ENCODE data around the gene SLN.

SLN gene

GRCh38 chr11:107705027-107705426, 6.8 kb downstream of the SLN start:
- Histone ChIP-seq H3K79me2 (ENCODE audit: low read length) (no peaks in the 10 kb centered on the region), H4K20me1 (ENCODE audit: insufficient read depth, low read length) (no peaks in the 10 kb centered on the region), H2AFZ (ENCODE audit: low read length) (no peak overlapping the region), H3K36me3 (replicated peaks; ENCODE audit: insufficient read depth, low read length) (no peaks in the 10 kb centered on the region), H3K4me3 (ENCODE audit: low read length) (no peak overlapping the region), H3K9ac (ENCODE audit: low read length) (no peak overlapping the region), H3K9me3 (replicated peaks; ENCODE audit: insufficient read depth, low read length) (no peaks in the 10 kb centered on the region), H3K4me1 (ENCODE audit: low read length) (no peaks in the 10 kb centered on the region), H3K4me2 (ENCODE audit: low read depth, low read length) (no peak overlapping the region), H3K27ac (ENCODE audit: low read length) (no peak overlapping the region), H3F3A (ENCODE audit: insufficient read depth, low read length) (no peaks in the 10 kb centered on the region), H3K27me3 (replicated peaks; ENCODE audit: insufficient read depth, low read length) (no peaks in the 10 kb centered on the region), H3K9me2 (replicated peaks; ENCODE audit: insufficient read depth, low read length) (no peaks in the 10 kb centered on the region)
- no peak for DNase-seq
- no peak for TF ChIP-seq CTCF (IDR thresholded peaks at IDR 0.05; ENCODE audit: low read length)
- no peak for TF ChIP-seq EZH2 (optimal IDR thresholded peaks at IDR 0.05; ENCODE audit: low read depth, low read length)
- no peak for TF ChIP-seq EZH2phosphoT487 (IDR thresholded peaks at IDR 0.05; ENCODE audit: low read length)

GRCh38 chr11:107704451-107704850, 7.4 kb downstream of the SLN start:
- H3K36me3 ChIP-seq (replicated peaks; ENCODE audit: insufficient read depth, low read length), result no peaks in the 10 kb centered on the region
- H3F3A ChIP-seq (ENCODE audit: insufficient read depth, low read length), result no peaks in the 10 kb centered on the region
- no peak overlapping the region for H3K27ac ChIP-seq (ENCODE audit: low read length)
- H3K4me3 ChIP-seq (ENCODE audit: low read length), result no peak overlapping the region
- H3K9me3 ChIP-seq (replicated peaks; ENCODE audit: insufficient read depth, low read length), result no peaks in the 10 kb centered on the region
- no peak overlapping the region for H3K9ac ChIP-seq (ENCODE audit: low read length)
- no peak for TF ChIP-seq EZH2 (optimal IDR thresholded peaks at IDR 0.05; ENCODE audit: low read depth, low read length)
- no peak for TF ChIP-seq CTCF (IDR thresholded peaks at IDR 0.05; ENCODE audit: low read length)
- TF ChIP-seq EZH2phosphoT487 (IDR thresholded peaks at IDR 0.05; ENCODE audit: low read length), result no peak
- no peak for DNase-seq
- no peaks in the 10 kb centered on the region for H3K4me1 ChIP-seq (ENCODE audit: low read length)
- H3K9me2 ChIP-seq (replicated peaks; ENCODE audit: insufficient read depth, low read length), result no peaks in the 10 kb centered on the region
- H3K27me3 ChIP-seq (replicated peaks; ENCODE audit: insufficient read depth, low read length), result no peaks in the 10 kb centered on the region
- no peaks in the 10 kb centered on the region for H4K20me1 ChIP-seq (ENCODE audit: insufficient read depth, low read length)
- no peaks in the 10 kb centered on the region for H3K79me2 ChIP-seq (ENCODE audit: low read length)
- no peak overlapping the region for H3K4me2 ChIP-seq (ENCODE audit: low read depth, low read length)
- no peak overlapping the region for H2AFZ ChIP-seq (ENCODE audit: low read length)

GRCh38 chr11:107702723-107703122, 9.1 kb downstream of the SLN start:
- no peak overlapping the region for H3K4me3 ChIP-seq (ENCODE audit: low read length)
- H2AFZ ChIP-seq (ENCODE audit: low read length), result no peak overlapping the region
- no peaks in the 10 kb centered on the region for H3F3A ChIP-seq (ENCODE audit: insufficient read depth, low read length)
- no peak overlapping the region for H3K27ac ChIP-seq (ENCODE audit: low read length)
- no peak overlapping the region for H3K9ac ChIP-seq (ENCODE audit: low read length)
- no peaks in the 10 kb centered on the region for H3K9me2 ChIP-seq (replicated peaks; ENCODE audit: insufficient read depth, low read length)
- no peaks in the 10 kb centered on the region for H3K79me2 ChIP-seq (ENCODE audit: low read length)
- H4K20me1 ChIP-seq (ENCODE audit: insufficient read depth, low read length), result no peaks in the 10 kb centered on the region
- H3K4me2 ChIP-seq (ENCODE audit: low read depth, low read length), result no peak overlapping the region
- no peaks in the 10 kb centered on the region for H3K36me3 ChIP-seq (replicated peaks; ENCODE audit: insufficient read depth, low read length)
- no peaks in the 10 kb centered on the region for H3K27me3 ChIP-seq (replicated peaks; ENCODE audit: insufficient read depth, low read length)
- no peak for DNase-seq
- no peaks in the 10 kb centered on the region for H3K4me1 ChIP-seq (ENCODE audit: low read length)
- no peaks in the 10 kb centered on the region for H3K9me3 ChIP-seq (replicated peaks; ENCODE audit: insufficient read depth, low read length)
- TF ChIP-seq EZH2phosphoT487 (IDR thresholded peaks at IDR 0.05; ENCODE audit: low read length) (no peak), EZH2 (optimal IDR thresholded peaks at IDR 0.05; ENCODE audit: low read depth, low read length) (no peak), CTCF (IDR thresholded peaks at IDR 0.05; ENCODE audit: low read length) (no peak)

Measured in MM.1S (cell line).